DMS114 treated with DMSO at 0.1 percent for 48 hours (cell line): ENCODE measurements around the gene UBN1.
"Not testable (repeated sequence)": the region's sequence is repeated elsewhere in the genome, so short reads cannot be mapped to it uniquely, and the experiment has no call there.

Experiments used
- DNase-seq: peaks from one replicate; lab custom pipeline; 2025; ENCODE audit not compliant: unreplicated experiment; lab: John Stamatoyannopoulos, UW

Gene UBN1

GRCh38 chr16:4927661-4928060 lies 80.4 kb downstream of the UBN1 start:
- no peak for DNase-seq

- no peak for DNase-seq
Measured at GRCh38 chr16:4928227-4928626, 80.9 kb downstream of the UBN1 start.

- DNase-seq = not testable (repeated sequence)
Measured at GRCh38 chr16:4929619-4930018, 82.3 kb downstream of the UBN1 start.

- no peak for DNase-seq
Measured at GRCh38 chr16:4931381-4931780, 84.1 kb downstream of the UBN1 start.
